Activated T-cell treated with anti-CD3 and anti-CD28 coated beads, Interleukin-2, amount 50 U/mL, for 1 hour (primary cell): ENCODE data around the gene TAF9B.
A peak's percentile ranks its signal among the peaks of the same experiment; 100 is the strongest.
"Not testable (repeated sequence)": the region's sequence is repeated elsewhere in the genome, so short reads cannot be mapped to it uniquely, and the experiment has no call there.

Source experiments
- DNase-seq: peaks from one replicate; pipeline ENCODE4 v3.0.0-alpha.2; 2020

Gene TAF9B

DNA sequence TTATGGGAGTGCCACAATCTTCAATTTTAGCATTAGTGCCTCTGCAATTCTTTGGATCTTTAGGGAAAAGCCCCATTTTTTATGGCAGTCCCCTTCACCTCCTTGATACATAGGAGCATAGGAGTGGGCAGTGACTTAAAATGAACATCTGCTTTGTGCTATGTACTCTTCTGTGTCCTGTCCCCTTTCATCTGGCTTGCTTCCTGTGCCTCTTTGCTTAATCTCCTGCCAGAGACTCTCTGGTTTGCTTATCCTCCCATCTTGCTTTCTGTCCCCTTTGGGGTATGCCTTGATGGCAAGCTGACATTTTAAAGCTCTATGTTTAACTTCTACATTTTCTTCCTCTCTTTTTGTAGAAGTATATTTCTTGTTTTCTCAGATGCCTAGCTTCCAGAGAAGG, 23.1 kb downstream of the TAF9B start:
- DNase-seq = no peak

DNA sequence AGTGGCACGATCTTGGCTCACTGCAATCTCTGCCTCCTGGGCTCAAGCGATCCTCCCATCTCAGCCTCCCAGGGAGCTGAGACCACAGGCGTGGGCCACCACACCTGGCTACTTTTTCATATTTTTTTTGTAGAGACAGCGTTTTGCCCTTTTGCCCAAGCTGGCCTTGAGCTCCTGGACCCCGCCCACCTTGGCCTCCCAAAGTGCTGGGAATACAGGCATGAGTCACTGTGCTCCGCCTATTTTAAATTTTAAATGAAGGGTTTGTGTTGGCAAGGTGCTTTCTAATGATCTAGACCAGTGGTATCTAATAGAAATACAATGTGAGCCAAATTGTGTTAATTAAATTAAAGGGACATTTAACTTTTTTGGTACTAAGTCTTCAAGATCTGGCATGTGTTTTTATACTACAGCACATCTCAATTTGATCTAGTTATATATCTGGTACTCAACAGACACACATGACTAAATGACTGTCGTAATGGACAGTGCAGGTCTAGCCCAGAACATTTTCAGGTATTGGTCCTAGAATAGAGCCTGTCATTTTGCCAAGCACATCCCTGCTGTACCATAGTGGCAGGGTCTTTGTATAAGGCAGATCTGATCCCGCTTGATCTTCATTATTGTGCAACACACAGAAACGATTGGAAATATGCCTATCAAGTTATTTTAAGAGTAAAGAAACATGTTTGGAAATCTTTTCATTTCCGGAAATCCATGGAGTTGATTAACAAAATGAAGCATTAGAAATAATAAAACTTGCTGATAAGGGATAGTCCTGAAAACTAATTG, 28.1 kb downstream of the TAF9B start:
- no peak for DNase-seq

DNA sequence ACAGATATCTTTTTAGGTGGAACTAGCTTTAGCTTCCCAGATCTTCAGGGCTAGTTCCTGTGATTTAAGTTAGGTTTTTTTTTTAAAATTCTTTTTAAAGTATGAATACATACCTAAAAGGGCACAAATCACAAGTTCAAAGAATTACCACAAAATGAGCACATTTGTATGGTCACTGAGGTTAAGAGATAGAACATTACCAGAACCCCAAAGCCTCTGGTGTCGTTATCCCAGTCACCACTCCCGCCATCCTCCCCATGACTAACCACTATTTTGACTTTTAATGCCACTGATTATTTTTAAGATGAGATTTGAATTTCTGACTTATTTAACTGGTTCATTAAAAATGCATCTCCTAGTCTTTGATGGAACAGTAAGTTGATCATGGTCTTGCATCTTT, 30.0 kb downstream of the TAF9B start:
- no peak for DNase-seq

DNA sequence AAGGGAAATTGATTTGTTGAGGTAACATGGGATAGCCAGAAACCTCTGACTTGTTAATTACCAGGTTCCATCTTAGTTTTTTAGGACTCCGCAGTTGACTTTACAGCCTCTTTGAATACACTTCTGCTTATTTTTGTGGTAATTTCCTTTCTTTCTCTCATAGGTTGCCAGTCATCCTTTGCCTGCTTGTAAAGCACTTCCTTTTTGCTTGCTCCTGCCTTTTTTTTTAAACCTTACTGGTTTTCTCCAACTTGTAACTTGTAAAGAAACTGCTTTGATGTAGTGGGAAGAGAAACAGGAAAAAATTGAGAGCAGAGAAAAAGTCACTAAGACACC, 32.8 kb downstream of the TAF9B start:
- DNase-seq = no peak

DNA sequence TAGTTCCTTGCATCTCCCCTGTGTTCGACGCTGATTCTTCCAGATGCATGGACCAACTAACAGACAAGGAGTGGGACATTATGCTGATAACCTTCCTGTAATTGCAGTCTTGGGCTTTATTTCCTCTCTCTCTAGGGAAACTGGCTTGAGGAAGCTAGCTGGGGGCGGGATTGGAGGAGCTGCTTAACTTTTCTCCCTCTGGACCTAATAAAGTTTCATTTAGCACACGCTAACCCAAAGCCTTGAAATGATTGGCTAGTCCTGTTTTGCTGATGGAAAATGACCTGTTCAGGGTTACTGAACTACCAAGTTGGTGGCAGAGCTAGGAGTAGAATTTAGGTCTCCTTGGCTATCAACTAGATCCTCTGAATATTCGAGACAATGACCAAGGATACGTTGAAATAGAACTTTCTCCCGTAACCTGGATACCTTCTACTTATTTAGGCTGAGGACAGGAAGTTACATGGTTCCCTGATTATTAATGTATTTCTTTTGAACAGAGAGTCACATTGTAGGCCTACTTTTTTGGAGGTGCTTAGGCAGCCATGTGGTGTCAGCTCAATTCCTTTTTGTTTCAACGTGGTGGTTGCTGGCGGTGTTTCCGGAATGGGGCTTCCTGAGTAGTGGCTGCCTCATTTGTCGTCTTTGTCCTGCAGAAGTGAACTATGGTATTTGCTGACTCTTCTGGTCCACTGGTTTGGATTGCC, 33.4 kb downstream of the TAF9B start:
- DNase-seq = no peak

DNA sequence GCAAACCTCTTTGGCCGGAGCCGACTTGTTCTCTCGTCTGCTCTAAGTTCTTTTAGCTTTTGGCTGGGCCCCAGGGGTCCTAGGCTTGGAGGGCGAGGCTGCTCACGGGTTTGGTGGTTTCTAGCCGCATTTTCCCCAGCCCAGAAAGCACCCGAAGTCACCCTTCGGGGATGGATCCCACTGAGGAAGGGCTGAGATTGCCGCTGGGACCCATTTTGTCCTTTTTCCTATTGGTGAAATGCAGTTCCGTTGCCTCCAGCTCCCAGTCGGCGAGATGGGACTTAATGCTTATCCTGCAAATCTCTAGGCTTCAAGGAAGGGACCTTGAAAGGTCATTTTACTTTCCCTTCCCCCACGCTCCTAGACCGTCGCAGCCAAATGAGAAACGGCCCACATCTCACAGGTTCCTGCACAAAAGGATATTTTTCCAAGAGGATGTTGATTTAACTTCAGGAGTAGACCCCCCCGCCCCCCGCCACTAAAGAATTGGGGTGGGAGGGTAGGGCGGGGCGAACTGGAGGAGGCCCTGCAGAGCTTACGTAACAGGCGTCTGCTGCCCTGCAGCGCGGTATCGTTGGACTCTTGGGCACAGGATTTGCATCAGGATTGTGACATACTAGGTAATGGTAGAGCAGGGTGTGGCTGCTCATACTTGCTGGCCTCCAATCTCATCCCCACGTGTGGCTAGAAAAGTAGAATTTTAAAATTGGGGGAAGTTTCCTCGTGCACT, 34.8 kb downstream of the TAF9B start:
- peak; percentile 35 for DNase-seq

DNA sequence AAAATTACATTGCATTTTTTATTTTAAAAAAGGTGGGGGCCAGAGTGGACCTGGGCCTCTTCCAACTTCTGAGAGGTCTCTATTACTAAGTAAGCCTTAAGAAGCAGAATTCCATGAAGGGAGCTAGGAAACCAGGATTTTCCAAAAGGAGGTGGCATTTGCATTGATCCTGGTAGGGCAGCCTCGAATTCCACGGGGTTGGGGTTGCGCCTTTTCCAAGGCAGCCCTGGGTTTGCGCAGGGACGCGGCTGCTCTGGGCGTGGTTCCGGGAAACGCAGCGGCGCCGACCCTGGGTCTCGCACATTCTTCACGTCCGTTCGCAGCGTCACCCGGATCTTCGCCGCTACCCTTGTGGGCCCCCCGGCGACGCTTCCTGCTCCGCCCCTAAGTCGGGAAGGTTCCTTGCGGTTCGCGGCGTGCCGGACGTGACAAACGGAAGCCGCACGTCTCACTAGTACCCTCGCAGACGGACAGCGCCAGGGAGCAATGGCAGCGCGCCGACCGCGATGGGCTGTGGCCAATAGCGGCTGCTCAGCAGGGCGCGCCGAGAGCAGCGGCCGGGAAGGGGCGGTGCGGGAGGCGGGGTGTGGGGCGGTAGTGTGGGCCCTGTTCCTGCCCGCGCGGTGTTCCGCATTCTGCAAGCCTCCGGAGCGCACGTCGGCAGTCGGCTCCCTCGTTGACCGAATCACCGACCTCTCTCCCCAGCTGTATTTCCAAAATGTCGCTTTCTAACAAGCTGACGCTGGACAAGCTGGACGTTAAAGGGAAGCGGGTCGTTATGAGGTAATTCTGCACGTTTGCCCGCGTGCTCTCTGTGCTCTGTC, 35.6 kb downstream of the TAF9B start, which contains the start of gene PGK1:
PGK1 (plus strand) TSS at position 626 of the 824 bp plus-strand sequence; CDS start at position 719, 93 bp downstream.
- peak; percentile 88 for DNase-seq

DNA sequence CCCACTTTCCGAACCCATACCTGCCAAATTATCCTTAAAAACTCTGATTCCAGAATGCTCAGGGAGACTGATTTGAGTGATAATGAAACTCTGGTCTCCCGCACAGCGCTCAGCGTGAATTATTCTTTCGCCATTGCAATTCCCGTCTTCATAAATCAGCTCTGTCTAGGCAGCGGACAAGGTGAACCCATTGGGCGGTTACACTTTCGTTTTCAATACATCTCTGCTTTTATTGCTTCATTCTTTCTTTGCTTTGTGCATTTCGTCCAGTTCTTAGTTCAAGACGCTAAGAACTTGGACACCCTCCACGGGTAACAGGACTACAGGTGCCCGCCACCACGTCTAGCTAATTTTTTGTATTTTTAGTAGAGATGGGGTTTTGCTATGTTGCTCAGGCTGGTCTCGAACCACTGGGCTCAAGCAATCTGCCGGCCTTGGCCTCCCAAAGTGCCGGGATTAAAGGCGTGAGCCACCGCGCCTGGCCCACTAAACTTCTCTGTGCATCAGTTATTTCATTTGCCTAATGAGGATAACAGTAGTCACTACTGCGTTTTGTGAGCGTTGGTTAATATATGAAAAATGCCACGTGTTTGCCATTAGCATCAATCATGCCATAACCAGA, 36.3 kb downstream of the TAF9B start:
- peak; percentile 30 for DNase-seq

DNA sequence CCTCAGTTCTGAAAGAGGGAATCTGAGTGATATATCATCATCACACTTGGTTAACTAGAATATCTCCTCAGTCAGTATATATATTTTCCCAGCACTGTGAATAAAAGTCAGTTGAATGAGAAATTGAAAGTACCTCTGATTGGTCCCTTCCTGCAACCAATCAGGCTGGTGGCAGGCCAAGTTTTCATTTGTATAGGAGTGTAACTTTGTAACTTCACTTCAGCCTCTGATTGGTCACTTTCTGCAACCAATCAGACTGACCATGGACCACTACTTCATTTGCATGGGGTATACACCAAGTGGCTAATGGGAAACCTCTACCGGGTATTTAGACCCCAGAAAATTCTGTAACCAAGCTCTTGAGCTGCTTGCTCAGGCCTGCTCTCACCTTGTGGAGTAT, 37.4 kb downstream of the TAF9B start:
- no peak for DNase-seq

DNA sequence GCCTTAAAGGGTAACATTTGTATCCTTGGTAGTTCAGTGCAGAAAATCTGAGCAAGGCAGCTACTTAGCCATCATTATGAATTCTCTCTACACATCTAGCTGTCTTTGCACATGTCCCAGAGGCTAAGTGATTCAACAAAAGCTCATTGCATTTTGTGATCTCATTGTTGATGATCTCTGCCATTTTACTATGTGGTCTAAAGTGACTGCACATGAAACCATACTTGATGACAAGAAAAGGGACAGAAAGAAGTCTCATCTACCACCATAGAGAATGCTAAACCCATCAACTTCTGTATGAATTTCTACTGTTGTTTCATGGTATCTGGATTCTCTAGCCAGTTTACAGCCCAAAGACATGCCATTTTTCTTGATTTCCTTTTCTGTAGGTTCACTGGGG, 41.3 kb downstream of the TAF9B start:
- no peak for DNase-seq

DNA sequence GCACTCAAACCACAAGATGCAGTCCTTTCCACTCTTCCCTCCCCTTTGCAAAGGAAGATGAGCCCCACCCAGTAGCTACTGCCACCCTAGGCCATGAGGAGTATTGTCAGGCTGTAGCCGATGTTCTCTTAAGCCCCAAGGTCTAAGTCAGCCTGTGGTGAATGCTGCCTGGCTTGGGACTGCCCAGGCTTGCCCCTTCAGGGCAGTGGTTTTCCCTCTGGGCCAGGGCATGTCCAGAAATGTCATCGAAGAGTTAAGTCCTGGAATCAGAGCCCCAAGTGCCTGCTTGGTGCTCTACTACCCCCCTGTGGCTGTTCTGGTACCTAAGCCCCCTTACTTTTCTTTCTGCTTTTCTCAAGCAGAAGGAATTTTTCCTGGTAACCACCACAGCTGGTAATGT, 47.2 kb downstream of the TAF9B start:
- peak; percentile 29 for DNase-seq

DNA sequence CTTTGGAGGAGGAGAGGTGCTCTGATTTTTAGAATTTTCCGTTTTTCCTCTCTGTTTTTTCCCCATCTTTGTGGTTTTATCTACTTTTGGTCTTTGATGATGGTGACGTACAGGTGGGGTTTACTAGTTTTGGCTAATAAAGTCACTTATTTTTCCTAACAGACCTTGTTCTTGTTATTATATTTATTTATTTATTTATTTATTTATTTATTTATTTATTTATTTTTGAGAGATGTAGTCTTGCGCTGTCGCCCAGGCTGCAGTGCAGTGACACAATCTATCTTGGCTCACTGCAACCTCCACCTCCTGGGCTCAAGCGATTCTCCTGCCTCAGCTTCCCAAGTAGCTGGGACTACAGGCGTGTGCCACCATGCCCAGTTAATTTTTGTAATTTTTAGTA, 58.0 kb downstream of the TAF9B start:
- not testable (repeated sequence) for DNase-seq
